PFSK-1 (cell line): ENCODE data around the gene EFNA5.

Experiments
- FOXP2 ChIP-seq: optimal IDR thresholded peaks from 2 replicates; pipeline ENCODE3; 2011; ENCODE audit warnings: borderline replicate concordance, control low read depth, inconsistent platforms; ENCODE audit not compliant: insufficient read depth; ENCODE audit errors: extremely low read length, extremely low read depth
- POLR2AphosphoS5 ChIP-seq: IDR thresholded peaks from 2 replicates; pipeline ENCODE4 v1.6.1; 2012; ENCODE audit warnings: low read depth, mild to moderate bottlenecking, control low read depth, low read length, moderate library complexity
- SIN3A ChIP-seq: IDR thresholded peaks from 2 replicates; pipeline ENCODE4 v1.6.1; 2012; ENCODE audit warnings: mild to moderate bottlenecking, low read length, moderate library complexity, borderline replicate concordance; ENCODE audit not compliant: insufficient read depth
- TAF1 ChIP-seq: IDR thresholded peaks from 2 replicates; pipeline ENCODE4 v1.6.1; 2012; ENCODE audit warnings: low read length, control low read depth, borderline replicate concordance; ENCODE audit not compliant: insufficient read depth
- TF ChIP-seq, protein P1 (sequence below), 2 experiments: IDR thresholded peaks; 2 replicates each; pipeline versions ENCODE4 v1.6.1 to v1.8.0; 2011 to 2012; ENCODE audit warnings: low read depth in 2 of 2, low read length in 2 of 2, control low read depth in 1 of 2, inconsistent platforms in 1 of 2, mild to moderate bottlenecking in 1 of 2, moderate library complexity in 1 of 2; ENCODE audit not compliant: insufficient read depth in 1 of 2

EFNA5 gene

DNA sequence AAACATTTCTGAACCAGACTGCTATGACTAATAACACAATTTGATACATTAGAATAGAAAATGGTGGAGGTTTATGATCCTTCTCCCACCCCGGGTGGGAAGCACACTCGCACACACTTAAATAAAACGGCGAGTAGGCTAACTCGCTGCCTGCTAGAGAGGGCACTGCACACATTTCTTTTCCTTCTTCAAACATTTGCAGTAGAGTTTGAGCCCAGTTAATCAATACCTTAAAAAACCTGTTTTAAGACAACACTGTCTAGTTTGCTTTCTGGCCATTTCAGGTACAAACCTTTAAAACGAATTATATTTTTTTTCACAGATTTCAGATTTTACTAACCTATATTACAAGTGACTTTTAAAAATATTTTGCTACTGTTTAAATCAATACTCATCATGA lies 63.5 kb downstream of the EFNA5 start:
- TF ChIP-seq, protein P1, sequence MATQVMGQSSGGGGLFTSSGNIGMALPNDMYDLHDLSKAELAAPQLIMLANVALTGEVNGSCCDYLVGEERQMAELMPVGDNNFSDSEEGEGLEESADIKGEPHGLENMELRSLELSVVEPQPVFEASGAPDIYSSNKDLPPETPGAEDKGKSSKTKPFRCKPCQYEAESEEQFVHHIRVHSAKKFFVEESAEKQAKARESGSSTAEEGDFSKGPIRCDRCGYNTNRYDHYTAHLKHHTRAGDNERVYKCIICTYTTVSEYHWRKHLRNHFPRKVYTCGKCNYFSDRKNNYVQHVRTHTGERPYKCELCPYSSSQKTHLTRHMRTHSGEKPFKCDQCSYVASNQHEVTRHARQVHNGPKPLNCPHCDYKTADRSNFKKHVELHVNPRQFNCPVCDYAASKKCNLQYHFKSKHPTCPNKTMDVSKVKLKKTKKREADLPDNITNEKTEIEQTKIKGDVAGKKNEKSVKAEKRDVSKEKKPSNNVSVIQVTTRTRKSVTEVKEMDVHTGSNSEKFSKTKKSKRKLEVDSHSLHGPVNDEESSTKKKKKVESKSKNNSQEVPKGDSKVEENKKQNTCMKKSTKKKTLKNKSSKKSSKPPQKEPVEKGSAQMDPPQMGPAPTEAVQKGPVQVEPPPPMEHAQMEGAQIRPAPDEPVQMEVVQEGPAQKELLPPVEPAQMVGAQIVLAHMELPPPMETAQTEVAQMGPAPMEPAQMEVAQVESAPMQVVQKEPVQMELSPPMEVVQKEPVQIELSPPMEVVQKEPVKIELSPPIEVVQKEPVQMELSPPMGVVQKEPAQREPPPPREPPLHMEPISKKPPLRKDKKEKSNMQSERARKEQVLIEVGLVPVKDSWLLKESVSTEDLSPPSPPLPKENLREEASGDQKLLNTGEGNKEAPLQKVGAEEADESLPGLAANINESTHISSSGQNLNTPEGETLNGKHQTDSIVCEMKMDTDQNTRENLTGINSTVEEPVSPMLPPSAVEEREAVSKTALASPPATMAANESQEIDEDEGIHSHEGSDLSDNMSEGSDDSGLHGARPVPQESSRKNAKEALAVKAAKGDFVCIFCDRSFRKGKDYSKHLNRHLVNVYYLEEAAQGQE (IDR thresholded peaks at IDR 0.05; ENCODE audit: insufficient read depth in 1 of 2, low read depth in 2 of 2, low read length in 2 of 2) = no peak
- TF ChIP-seq FOXP2 = no peak

DNA sequence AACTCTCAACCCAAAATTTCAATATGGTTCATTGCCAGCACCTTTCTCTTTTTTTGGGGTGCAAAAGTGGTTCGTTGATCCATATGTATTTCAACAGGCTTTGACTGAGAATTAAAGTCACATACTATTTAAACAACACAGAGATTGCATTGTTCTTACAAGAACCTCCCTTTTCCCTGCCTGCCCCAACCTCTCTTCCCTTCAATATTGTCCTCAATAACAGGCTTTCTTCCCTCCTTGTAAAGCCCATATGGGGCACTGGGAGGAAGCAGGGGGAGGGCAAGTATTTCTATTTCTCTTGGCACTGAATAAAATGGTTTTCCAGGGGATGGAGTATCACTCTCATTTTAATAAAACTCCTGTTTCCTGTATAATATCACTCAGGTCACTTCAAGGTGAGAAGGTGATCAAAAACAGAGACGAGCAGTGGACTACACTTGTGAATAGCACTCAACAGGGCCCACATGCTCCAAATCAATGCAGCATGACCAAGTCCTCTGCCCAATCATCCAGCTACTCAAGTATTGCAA lies 65.1 kb downstream of the EFNA5 start:
- TF ChIP-seq SIN3A (no peak), TAF1 (no peak)
- TF ChIP-seq, protein P1 (IDR thresholded peaks at IDR 0.05; ENCODE audit: insufficient read depth in 1 of 2, low read depth in 2 of 2, low read length in 2 of 2) = no peak

DNA sequence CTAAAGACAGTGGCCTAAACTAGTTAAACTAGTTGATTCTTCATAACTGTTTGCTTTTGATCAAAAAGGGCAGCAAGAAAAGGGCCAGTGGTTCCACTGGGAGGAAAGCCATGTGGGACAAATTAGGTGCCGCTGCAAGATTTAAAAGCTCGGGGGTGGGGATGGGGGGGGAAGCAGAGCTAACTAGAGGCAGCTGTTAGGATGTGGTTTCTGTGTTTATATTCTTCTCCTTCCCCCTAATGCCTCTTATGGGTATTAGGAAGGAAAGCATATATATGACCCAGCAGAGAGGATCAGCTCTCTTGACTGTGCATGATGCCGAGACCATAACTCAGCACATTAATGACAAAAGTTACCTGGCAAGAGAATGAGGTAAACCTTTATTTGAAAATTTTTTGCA lies 65.7 kb downstream of the EFNA5 start:
- TF ChIP-seq POLR2AphosphoS5 (no peak), SIN3A (no peak), FOXP2 (no peak), TAF1 (no peak)
- TF ChIP-seq, protein P1 (IDR thresholded peaks at IDR 0.05; ENCODE audit: insufficient read depth in 1 of 2, low read depth in 2 of 2, low read length in 2 of 2) = no peak

DNA sequence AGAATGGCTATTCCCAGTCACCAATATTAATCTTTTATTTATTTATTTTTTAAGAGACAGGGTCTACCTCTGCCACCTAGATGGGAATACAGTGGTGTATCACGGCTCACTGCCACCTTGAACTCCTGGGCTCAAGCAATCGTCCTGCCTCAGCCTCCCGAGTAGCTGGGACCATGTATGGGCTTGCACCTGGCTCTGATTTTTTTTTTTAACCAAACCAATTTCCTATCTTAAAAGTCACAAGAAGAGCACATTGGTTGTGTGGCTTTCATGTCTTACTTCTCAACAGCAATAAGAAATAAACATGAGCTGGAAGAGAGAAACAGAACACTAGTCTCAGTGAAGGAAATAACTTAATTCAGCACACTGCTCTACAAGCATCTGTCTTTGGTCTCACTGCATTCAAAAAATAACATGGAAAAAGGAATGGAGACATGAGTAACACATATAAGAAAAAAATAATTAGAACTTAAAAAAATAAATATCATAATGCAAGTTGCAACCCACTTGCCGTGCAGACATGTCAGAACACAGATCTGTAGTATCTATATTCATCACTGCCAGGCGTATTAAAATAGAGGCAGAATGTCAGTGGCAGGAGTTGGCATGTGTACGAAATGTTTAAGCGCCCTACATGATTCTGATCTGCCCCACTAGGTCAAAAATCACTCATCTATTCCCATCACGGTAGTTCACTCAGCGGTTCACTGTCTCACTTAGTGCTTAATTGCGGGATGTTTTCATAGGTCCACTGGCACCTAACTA lies 66.4 kb downstream of the EFNA5 start:
- no peak for TF ChIP-seq TAF1
- no peak for TF ChIP-seq FOXP2
- no peak for TF ChIP-seq POLR2AphosphoS5
- TF ChIP-seq, protein P1 (IDR thresholded peaks at IDR 0.05; ENCODE audit: insufficient read depth in 1 of 2, low read depth in 2 of 2, low read length in 2 of 2) = no peak

DNA sequence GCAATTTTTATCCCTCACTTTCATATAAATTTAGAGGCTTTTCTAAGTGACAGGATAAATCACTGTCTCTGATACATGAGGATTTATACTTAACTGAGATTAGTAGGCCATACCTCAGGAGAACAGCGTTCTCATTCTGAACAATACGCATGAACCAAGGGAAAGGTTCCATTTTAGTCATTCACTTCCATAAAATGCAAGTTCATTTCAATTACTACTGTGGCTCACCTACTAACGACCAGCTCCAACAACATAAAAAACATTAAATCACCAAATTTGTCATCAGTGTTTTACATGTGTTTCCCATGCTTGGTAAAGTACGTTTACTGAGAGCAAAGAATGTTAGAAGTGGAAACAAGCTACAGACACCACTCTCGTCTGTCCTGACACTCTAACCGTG lies 67.4 kb downstream of the EFNA5 start:
- no peak for TF ChIP-seq POLR2AphosphoS5
- TF ChIP-seq, protein P1 (IDR thresholded peaks at IDR 0.05; ENCODE audit: insufficient read depth in 1 of 2, low read depth in 2 of 2, low read length in 2 of 2) = no peak
- TF ChIP-seq FOXP2 = no peak
- TF ChIP-seq SIN3A = no peak
- TF ChIP-seq TAF1 = no peak
